GM19467 (cell line): ENCODE results near the gene PCDH1.

Experiments
- ATAC-seq: cut with Tn5 transposase; IDR thresholded peaks from one replicate; pipeline ENCODE4 v1.9.1; 2021; ENCODE audit warnings: mild to moderate bottlenecking, moderate library complexity; ENCODE audit not compliant: unreplicated experiment

PCDH1 gene

GRCh38 chr5:141812512-141812911 is 65.7 kb downstream of the PCDH1 start:
- no peak for ATAC-seq

- ATAC-seq, result peak; percentile 59
Measured at GRCh38 chr5:141811287-141812155, 66.7 kb downstream of the PCDH1 start.

- ATAC-seq, result no peak
Measured at GRCh38 chr5:141810702-141811101, 67.5 kb downstream of the PCDH1 start.

- no peak for ATAC-seq
Measured at GRCh38 chr5:141809380-141810096, 68.7 kb downstream of the PCDH1 start.

- ATAC-seq, result no peak
Measured at GRCh38 chr5:141808857-141809256, 69.4 kb downstream of the PCDH1 start.

- no peak for ATAC-seq
Measured at GRCh38 chr5:141807732-141808131, 70.5 kb downstream of the PCDH1 start.

GRCh38 chr5:141807329-141807728 is 70.9 kb downstream of the PCDH1 start:
- ATAC-seq, result no peak

GRCh38 chr5:141806626-141807025 is 71.6 kb downstream of the PCDH1 start:
- ATAC-seq, result no peak

GRCh38 chr5:141805874-141806595 is 72.2 kb downstream of the PCDH1 start:
- no peak for ATAC-seq

- no peak for ATAC-seq
Measured at GRCh38 chr5:141804475-141804874, 73.7 kb downstream of the PCDH1 start.
